ENCODE results near the gene MAPT.
"Not testable (repeated sequence)": the region's sequence is repeated elsewhere in the genome, so short reads cannot be mapped to it uniquely, and the experiment has no call there.

The MAPT gene

DNA sequence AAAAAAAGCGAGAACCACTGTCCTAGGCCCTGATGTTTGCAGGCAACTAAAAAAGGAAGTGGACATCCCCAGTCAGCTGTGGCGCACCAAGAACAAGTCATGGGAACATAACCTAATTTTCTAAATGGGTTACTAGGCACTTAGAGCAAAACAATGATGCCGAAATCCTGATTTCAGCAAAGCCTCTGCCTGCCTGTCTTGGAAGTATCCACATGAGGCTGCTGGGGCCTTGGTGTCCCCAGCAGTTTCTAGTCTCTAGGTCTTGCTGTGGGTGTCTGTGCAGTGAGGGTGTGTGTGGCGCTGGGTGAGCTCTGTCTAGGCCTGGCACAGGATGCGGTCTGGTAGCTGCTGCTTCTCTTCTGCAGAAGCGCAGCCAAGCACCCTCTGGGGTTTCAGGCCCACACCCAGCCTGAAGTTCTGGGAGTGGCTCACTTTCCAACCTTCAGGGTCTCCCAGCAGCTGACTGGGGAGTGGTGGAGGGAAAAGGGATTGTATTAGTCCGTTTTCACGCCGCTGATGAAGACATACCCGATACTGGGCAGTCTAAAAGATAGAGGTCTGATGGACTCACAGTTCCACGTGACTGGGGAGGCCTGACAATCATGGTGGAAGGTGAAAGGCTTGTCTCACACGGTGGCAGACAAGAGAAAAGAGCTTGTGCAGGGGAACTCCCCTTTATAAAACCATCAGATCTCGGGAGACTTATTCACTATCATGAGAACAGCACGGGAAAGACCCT is 125.8 kb downstream of the MAPT start:
- Histone ChIP-seq H3K4me3 (ENCODE audit: low read length) (no peak overlapping the region), H3K36me3 (replicated peaks; ENCODE audit: insufficient read depth, low read length) (no peaks in the 10 kb centered on the region)

DNA sequence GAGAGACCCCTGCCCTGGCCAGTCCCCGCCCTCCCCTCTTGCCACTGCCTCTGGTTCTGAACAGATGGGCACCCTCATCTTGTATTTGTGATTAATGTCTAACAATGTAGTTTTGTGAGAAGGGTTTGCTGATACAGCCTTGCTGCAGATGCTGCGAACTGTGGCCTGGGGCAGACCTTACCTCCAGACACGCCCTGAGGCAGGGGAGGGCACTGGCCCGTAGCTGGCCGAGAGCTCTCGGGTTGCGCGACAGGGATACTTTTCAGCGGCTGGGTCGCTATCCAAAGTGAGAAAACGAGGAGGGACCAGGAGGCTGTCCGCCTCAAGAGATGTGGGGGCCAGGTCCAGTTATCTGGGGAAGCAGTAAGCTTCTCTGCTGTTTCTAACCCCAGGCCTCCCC is 126.6 kb downstream of the MAPT start:
- TF ChIP-seq EZH2 (optimal IDR thresholded peaks at IDR 0.05; ENCODE audit: low read depth, low read length), result no peak
- TF ChIP-seq, protein P1, sequence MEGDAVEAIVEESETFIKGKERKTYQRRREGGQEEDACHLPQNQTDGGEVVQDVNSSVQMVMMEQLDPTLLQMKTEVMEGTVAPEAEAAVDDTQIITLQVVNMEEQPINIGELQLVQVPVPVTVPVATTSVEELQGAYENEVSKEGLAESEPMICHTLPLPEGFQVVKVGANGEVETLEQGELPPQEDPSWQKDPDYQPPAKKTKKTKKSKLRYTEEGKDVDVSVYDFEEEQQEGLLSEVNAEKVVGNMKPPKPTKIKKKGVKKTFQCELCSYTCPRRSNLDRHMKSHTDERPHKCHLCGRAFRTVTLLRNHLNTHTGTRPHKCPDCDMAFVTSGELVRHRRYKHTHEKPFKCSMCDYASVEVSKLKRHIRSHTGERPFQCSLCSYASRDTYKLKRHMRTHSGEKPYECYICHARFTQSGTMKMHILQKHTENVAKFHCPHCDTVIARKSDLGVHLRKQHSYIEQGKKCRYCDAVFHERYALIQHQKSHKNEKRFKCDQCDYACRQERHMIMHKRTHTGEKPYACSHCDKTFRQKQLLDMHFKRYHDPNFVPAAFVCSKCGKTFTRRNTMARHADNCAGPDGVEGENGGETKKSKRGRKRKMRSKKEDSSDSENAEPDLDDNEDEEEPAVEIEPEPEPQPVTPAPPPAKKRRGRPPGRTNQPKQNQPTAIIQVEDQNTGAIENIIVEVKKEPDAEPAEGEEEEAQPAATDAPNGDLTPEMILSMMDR (IDR thresholded peaks at IDR 0.05; ENCODE audit: low read length), result no peak
- TF ChIP-seq EZH2phosphoT487 (IDR thresholded peaks at IDR 0.05; ENCODE audit: low read length), result no peak
- H4K20me1 ChIP-seq (ENCODE audit: insufficient read depth, low read length), result no peaks in the 10 kb centered on the region
- no peak for DNase-seq
- H3K79me2 ChIP-seq (ENCODE audit: low read length), result no peaks in the 10 kb centered on the region
- H3K9me3 ChIP-seq (replicated peaks; ENCODE audit: insufficient read depth, low read length), result no peaks in the 10 kb centered on the region
- no peaks in the 10 kb centered on the region for H3F3A ChIP-seq (ENCODE audit: insufficient read depth, low read length)
- H3K4me1 ChIP-seq (ENCODE audit: low read length), result no peaks in the 10 kb centered on the region
- H3K9me2 ChIP-seq (replicated peaks; ENCODE audit: insufficient read depth, low read length), result no peaks in the 10 kb centered on the region
- no peaks in the 10 kb centered on the region for H3K36me3 ChIP-seq (replicated peaks; ENCODE audit: insufficient read depth, low read length)
- no peak overlapping the region for H3K9ac ChIP-seq (ENCODE audit: low read length)
- H3K4me3 ChIP-seq (ENCODE audit: low read length), result no peak overlapping the region
- H2AFZ ChIP-seq (ENCODE audit: low read length), result no peak overlapping the region
- H3K27ac ChIP-seq (ENCODE audit: low read length), result no peak overlapping the region
- H3K4me2 ChIP-seq (ENCODE audit: low read depth, low read length), result no peak overlapping the region
- H3K27me3 ChIP-seq (replicated peaks; ENCODE audit: insufficient read depth, low read length), result no peaks in the 10 kb centered on the region

More for the DNA sequence above, 125.8 kb downstream of the MAPT start:
- Histone ChIP-seq H3K9me2 (replicated peaks; ENCODE audit: insufficient read depth, low read length) (no peaks in the 10 kb centered on the region), H3F3A (ENCODE audit: insufficient read depth, low read length) (no peaks in the 10 kb centered on the region), H3K4me1 (ENCODE audit: low read length) (no peaks in the 10 kb centered on the region), H3K9ac (ENCODE audit: low read length) (no peak overlapping the region), H2AFZ (ENCODE audit: low read length) (no peak overlapping the region), H3K79me2 (ENCODE audit: low read length) (no peaks in the 10 kb centered on the region), H3K9me3 (replicated peaks; ENCODE audit: insufficient read depth, low read length) (no peaks in the 10 kb centered on the region), H3K27me3 (replicated peaks; ENCODE audit: insufficient read depth, low read length) (no peaks in the 10 kb centered on the region), H3K27ac (ENCODE audit: low read length) (no peak overlapping the region), H3K4me2 (ENCODE audit: low read depth, low read length) (no peak overlapping the region), H4K20me1 (ENCODE audit: insufficient read depth, low read length) (no peaks in the 10 kb centered on the region)
- no peak for TF ChIP-seq EZH2phosphoT487 (IDR thresholded peaks at IDR 0.05; ENCODE audit: low read length)
- TF ChIP-seq, protein P1 (IDR thresholded peaks at IDR 0.05; ENCODE audit: low read length), result no peak
- DNase-seq, result no peak

DNA sequence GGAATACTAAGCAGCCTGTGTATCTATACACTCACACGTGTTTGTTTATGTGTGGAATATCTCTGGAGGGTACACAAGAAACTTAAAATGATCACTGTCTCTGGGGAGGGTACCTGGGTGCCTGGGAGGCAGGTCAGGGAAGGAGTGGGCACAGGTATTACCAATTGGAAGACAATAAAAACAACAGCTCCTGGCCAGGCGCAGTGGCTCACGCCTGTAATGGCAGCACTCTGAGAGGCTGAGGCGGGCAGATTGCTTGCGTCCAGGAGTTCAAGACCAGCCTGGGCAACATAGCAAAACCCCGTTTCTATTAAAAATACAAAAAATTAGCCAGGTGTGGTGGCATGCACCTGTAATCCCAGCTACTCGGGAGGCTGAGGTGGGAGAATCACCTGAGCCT is 129.0 kb downstream of the MAPT start:
- not testable (repeated sequence) for H3K9me2 ChIP-seq (replicated peaks; ENCODE audit: insufficient read depth, low read length); DNase-seq; H3K4me1 ChIP-seq (ENCODE audit: low read length)

DNA sequence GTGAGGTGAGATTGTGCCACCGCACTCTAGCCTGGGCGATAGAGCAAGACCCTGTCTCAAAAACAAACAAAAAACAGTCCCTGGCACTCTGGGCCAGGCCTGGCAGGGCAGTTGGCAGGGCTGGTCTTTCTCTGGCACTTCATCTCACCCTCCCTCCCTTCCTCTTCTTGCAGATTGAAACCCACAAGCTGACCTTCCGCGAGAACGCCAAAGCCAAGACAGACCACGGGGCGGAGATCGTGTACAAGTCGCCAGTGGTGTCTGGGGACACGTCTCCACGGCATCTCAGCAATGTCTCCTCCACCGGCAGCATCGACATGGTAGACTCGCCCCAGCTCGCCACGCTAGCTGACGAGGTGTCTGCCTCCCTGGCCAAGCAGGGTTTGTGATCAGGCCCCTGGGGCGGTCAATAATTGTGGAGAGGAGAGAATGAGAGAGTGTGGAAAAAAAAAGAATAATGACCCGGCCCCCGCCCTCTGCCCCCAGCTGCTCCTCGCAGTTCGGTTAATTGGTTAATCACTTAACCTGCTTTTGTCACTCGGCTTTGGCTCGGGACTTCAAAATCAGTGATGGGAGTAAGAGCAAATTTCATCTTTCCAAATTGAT is 129.5 kb downstream of the MAPT start:
- Histone ChIP-seq H3K36me3 (replicated peaks; ENCODE audit: insufficient read depth, low read length) (no peaks in the 10 kb centered on the region), H3F3A (ENCODE audit: insufficient read depth, low read length) (no peaks in the 10 kb centered on the region), H4K20me1 (ENCODE audit: insufficient read depth, low read length) (no peaks in the 10 kb centered on the region), H3K4me2 (ENCODE audit: low read depth, low read length) (no peak overlapping the region), H3K9ac (ENCODE audit: low read length) (no peak overlapping the region), H3K9me3 (replicated peaks; ENCODE audit: insufficient read depth, low read length) (no peaks in the 10 kb centered on the region), H3K9me2 (replicated peaks; ENCODE audit: insufficient read depth, low read length) (no peaks in the 10 kb centered on the region), H3K4me1 (ENCODE audit: low read length) (no peaks in the 10 kb centered on the region), H3K4me3 (ENCODE audit: low read length) (no peak overlapping the region), H3K27ac (ENCODE audit: low read length) (no peak overlapping the region), H3K27me3 (replicated peaks; ENCODE audit: insufficient read depth, low read length) (no peaks in the 10 kb centered on the region), H3K79me2 (ENCODE audit: low read length) (no peaks in the 10 kb centered on the region), H2AFZ (ENCODE audit: low read length) (no peak overlapping the region)
- no peak for TF ChIP-seq EZH2phosphoT487 (IDR thresholded peaks at IDR 0.05; ENCODE audit: low read length)
- TF ChIP-seq, protein P1 (IDR thresholded peaks at IDR 0.05; ENCODE audit: low read length), result no peak
- no peak for TF ChIP-seq EZH2 (optimal IDR thresholded peaks at IDR 0.05; ENCODE audit: low read depth, low read length)
- no peak for DNase-seq

More for the DNA sequence above, 129.0 kb downstream of the MAPT start:
- not testable (repeated sequence) for H3K9me3 ChIP-seq (replicated peaks; ENCODE audit: insufficient read depth, low read length); H3K4me3 ChIP-seq (ENCODE audit: low read length); H3K9ac ChIP-seq (ENCODE audit: low read length); H3F3A ChIP-seq (ENCODE audit: insufficient read depth, low read length); H3K27ac ChIP-seq (ENCODE audit: low read length); H4K20me1 ChIP-seq (ENCODE audit: insufficient read depth, low read length); H3K36me3 ChIP-seq (replicated peaks; ENCODE audit: insufficient read depth, low read length); H3K4me2 ChIP-seq (ENCODE audit: low read depth, low read length); H3K27me3 ChIP-seq (replicated peaks; ENCODE audit: insufficient read depth, low read length); H2AFZ ChIP-seq (ENCODE audit: low read length); H3K79me2 ChIP-seq (ENCODE audit: low read length)
